Peyer's patch (tissue), 4 donors: ENCODE measurements around the gene SLC1A2.

Source experiments
- CTCF ChIP-seq, 6 experiments: fragments of 450-650 bp in 4 of 6; fragments of 200-600 bp in 2 of 6; sonication (generic) in 1 of 6; IDR thresholded peaks; one replicate each; pipeline ENCODE4 v1.5.1; 2017 to 2019; ENCODE audit warnings: antibody characterized with exemption in 6 of 6, mild to moderate bottlenecking in 3 of 6, moderate library complexity in 1 of 6
- POLR2A ChIP-seq, 2 donors: fragments of 450-650 bp; IDR thresholded peaks; one replicate each; pipeline ENCODE4 v1.5.1; 2017; ENCODE audit warnings: antibody characterized with exemption in 2 of 2, mild to moderate bottlenecking in 2 of 2, moderate library complexity in 2 of 2

GRCh38 chr11:35388061-35388460 is 31.3 kb downstream of the SLC1A2 start:
- TF ChIP-seq CTCF (IDR thresholded peaks at IDR 0.05) (no peak), POLR2A (IDR thresholded peaks at IDR 0.05) (no peak)
